Endothelial cell of hepatic sinusoid (primary cell): ENCODE measurements around the gene IL1RAPL1.

Experiments
- in situ Hi-C: cut with HindIII; loops from 2 replicates; pipeline ENCODE4 v1.10.0; 2017; ENCODE audit warnings: low sequenced_read_pairs

Gene IL1RAPL1

GRCh38 chrX:29376584-29376983 lies 789.3 kb downstream of the IL1RAPL1 start:
- in situ Hi-C loops, result no loop called here

DNA sequence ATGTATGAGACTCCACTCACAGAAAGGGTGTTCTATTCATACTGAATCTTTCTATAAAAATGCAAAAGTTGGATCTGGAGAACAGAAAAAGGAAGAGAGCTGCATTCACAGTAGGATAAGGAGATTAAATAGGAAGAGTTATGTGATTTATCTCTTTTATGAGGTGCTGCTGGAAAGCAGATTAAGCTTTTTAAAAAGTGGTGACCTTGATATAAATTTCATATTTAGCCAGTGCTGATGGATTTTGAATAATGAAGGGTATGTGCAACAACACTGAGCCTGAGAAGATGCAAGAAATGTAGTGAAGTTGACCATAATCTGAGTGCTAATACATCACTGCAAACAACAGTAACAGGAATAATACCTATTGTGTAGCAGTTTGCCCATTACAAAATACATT lies 795.6 kb downstream of the IL1RAPL1 start:
- in situ Hi-C loops, result no loop called here

DNA sequence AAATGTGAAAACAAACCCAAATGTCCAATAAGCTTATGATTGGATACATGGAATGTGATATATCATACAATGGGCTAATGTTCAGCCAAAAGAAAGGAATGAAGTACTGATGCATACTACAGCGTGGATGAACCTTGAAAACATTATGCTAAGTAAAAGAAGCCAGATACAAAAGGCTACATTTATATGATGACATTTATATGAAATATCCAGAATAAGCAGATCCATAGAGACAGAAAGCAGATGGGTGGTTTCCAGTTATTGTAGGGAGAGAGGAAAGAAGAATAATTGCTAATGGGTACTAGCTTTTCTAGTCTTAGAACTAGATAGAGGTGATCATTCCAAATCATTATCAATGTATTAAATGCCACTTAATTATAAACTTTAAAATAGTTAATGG lies 801.3 kb downstream of the IL1RAPL1 start:
- in situ Hi-C loops, result no loop called here

DNA sequence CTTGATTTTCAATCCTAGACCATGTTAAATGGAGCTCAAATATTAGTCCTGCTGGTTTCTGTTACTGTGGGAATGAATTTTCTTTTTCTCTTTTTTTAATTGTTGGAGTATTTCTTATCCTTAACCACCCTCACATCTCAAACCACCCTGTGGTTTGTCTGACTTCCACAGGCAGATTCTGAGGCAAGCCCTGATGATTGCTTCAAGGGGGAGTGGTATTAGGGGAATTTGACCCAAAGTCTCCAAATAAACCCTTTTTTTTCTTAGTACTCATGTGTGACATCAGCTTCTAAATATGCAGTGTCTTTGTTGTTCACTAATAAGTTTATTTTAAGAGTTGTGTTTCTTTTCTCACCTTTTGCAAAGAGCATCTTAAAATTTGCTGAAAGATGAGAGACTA lies 810.3 kb downstream of the IL1RAPL1 start:
- in situ Hi-C loops, result no loop called here

DNA sequence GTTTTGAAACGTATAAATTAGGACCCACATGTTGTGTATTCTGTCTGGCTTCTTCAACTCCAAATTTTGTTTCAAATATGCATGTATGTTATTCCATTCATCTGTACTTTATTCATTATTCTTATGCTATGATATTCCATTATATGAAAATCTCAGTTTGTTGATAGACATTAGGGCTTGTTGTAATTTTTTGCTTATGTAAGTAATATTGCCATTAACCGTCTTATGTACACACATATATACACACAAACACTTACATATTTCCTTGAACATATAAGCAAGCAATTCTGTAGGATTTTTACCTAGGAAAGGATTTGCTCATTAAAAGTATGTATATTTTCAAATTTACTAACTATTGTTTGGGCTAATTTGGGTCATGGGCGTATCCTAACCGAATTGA lies 820.1 kb downstream of the IL1RAPL1 start:
- in situ Hi-C loops, result no loop called here

GRCh38 chrX:29419774-29420553 lies 832.7 kb downstream of the IL1RAPL1 start:
- in situ Hi-C loops, result no loop called here

- in situ Hi-C loops, result no loop called here
Measured at GRCh38 chrX:29422034-29422433, 834.8 kb downstream of the IL1RAPL1 start.

DNA sequence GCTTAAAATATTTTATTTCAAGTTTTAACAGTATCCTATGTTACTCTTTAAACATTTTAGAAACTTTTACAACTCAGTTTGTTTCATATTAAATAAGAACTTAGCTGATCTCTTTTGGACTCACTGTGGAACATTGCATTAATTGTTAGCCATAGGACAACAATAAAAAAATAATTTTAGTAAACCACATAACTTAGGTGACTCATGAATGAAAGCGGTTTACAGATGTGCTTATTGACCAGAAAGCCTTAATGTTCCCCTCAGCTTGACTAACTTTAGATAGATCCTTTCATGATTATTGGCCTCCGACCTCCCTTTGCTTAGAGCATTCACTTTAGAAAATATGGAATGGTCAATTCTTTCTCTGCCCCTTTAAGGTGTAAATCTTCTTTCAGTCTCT lies 844.6 kb downstream of the IL1RAPL1 start:
- in situ Hi-C loops, result no loop called here

- in situ Hi-C loops, result no loop called here
Measured at GRCh38 chrX:29432534-29432933, 845.3 kb downstream of the IL1RAPL1 start.

DNA sequence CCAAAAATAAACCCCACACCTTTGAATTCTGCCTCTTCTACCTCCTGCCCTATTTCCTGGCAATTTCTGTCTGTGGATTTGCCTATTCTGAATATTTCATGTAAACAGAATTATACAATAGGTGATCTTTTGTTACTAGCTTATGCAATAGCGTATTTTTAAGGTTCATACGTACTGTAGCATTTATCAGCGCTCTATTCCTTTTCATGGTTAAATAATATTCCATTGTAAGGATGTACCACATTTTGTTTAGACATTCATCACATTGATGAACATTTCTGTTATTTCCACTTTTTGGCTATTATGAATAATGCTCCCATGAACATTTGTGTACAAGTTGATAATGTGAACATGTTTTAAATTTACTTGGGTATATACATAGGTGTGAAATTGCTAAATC lies 847.7 kb downstream of the IL1RAPL1 start:
- in situ Hi-C loops, result no loop called here

- in situ Hi-C loops, result no loop called here
Measured at GRCh38 chrX:29435396-29435795, 848.1 kb downstream of the IL1RAPL1 start.

- in situ Hi-C loops, result no loop called here
Measured at GRCh38 chrX:29447867-29448266, 860.6 kb downstream of the IL1RAPL1 start.

DNA sequence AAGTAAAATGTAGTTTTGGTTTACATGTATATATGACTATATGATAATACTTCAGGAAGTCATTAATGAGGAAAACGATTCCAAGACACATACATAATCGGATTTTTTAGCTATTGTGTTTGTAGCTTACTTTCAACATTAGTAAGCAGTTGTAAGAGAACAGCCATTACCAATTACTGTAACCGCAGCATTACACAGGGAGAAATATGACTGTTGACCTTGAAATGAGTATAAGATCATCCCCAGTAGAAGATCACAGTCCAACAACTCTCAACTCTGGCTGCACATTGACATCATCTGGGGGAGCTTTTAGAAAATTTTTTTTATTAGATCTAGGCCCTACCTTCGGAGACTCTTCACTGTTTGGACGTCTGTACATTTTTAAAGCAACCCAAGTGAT lies 866.1 kb downstream of the IL1RAPL1 start:
- in situ Hi-C loops, result no loop called here

- in situ Hi-C loops, result no loop called here
Measured at GRCh38 chrX:29455702-29456101, 868.5 kb downstream of the IL1RAPL1 start.

DNA sequence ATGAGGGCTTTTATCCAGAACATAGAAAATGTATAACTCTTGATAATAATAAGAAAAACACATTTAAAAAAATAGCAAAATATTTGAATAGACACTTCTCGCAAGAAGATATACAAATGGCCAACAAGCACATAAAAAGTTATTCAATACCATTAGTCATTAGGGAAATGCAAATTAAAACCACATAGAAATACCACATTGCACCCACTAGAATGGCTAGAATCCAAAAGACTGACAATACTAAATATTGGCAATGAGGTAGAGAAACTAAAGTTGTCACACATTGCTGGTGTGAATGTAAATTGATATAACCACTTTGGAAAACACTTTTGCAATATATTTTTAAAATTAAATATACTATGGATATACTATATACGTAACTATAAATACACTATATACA lies 873.8 kb downstream of the IL1RAPL1 start:
- in situ Hi-C loops, result no loop called here

DNA sequence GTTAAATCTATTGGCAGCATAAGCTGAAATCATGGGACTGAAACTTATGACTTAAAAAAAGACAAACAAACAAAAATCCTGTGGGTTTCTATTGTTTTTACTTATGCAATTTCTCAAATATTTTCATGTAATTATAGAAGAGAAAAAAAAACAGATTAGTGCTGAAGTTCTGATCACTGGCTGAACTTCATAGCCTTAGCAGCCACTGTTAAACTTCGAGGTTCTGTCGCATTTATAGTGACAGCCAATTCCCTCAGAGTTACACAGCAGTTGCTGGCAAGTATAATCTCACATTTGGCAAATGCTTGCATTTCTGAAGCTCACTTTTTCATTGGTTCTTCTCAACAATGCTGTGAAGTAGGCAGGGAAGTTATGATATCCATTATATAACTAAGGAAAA lies 879.2 kb downstream of the IL1RAPL1 start:
- in situ Hi-C loops, result no loop called here

DNA sequence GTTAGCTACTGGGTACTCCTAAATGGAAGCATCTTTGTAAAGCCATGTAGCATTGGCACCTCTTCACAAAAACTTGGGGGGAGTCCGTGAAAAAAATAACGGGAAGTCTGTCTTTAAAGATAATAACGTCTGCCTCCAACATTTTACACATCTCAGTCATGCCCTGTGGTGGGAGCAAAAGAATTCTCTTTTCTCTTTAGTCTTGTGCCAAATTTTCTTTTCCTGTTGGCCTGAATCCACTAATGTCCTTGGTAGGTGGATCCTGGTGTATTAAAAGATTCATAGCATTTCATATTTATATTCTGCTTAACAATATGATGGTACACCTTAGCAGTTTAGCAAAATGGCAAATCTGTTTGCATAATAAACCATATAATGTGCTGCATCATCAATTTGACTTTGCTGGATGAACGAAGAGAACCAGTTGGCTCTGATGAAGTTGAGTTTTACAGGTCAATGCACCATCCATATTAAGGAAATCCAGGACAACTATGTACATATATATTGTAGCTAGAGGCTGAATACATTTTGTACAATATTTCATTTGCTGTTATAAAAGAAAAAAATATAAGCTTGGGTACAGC lies 881.8 kb downstream of the IL1RAPL1 start:
- in situ Hi-C loops, result no loop called here

GRCh38 chrX:29470030-29470429 lies 882.8 kb downstream of the IL1RAPL1 start:
- in situ Hi-C loops, result no loop called here

- in situ Hi-C loops, result no loop called here
Measured at GRCh38 chrX:29471829-29472228, 884.6 kb downstream of the IL1RAPL1 start.

DNA sequence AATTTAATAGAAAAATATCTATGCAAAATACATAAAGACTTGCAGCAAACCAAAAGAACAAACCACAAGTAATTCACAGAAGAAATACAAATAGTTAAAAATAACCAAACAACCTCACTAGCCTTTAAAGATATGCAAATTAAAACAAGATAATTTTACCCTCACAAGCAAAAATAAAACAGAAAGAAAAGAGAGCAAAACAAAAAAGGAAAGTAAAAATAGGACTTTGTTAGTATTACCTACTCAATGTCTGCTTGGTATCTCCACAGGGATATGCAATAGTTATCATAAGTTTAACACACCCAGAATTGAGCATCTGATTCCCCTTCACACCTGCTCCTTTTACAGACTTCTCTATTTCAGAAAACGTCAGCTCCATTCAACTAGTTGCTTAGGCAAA lies 890.6 kb downstream of the IL1RAPL1 start:
- in situ Hi-C loops, result no loop called here

DNA sequence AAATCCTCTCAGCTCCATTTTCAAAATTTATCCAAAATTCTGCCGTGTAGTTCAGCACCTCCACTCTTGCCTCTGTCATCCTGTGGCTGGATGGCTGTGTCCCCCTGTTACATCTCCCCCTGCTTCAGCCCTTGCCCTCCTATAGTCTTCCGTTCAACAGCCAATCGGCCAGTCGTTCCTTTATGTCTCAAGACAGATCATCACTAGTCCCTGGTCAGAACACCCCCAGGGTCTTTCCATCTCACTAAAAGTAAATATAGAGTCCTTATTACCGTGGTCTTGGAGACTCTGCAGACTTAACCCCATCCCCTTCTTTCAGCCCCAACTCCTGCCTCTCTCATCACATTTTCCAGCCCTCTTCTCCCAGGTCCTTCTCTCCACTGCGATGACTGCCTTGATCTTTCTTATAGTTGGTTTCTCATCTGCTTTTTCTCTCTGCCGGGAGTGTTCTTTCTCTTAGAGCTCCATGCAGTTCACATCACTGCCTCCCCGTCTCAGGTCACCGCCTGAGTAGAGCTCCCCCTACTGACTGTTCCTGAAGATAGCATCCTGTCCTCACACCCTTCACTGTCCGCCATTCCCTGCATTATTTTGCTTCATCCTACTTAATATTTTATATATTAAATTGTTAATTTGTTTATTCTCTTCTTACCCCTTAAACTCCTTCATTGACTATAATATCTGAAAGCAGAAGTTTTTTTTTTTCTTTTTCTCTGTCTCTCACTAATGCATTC lies 891.3 kb downstream of the IL1RAPL1 start:
- in situ Hi-C loops, result no loop called here

DNA sequence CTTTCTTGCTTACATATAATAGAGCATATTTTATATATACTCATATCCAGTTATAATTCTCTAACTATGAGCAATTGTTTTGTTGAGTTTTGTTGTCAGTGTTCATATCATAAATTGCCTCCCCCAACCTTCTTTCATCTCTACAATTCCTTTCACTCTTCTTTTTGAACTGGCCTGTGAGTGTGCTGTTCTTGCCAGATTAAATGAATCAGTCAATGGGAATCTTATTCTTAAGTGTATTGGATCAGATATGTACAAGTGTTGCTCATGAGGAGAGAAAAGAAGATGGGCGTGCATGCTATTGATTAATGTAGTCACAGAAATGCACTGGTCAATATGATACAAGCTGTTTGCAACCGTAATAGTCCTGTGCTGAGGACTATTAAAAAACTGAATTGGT lies 900.0 kb downstream of the IL1RAPL1 start:
- in situ Hi-C loops, result no loop called here
